Dedifferentiated amniotic fluid mesenchymal stem cell (primary cell): ENCODE results near the gene OR2T1.
"Not testable (repeated sequence)": the region's sequence is repeated elsewhere in the genome, so short reads cannot be mapped to it uniquely, and the experiment has no call there.

ENCODE experiments used
- DNase-seq: peaks from one replicate; pipeline ENCODE4 v3.0.0-alpha.2; 2016; ENCODE audit errors: extremely low spot score

OR2T1 gene

DNA sequence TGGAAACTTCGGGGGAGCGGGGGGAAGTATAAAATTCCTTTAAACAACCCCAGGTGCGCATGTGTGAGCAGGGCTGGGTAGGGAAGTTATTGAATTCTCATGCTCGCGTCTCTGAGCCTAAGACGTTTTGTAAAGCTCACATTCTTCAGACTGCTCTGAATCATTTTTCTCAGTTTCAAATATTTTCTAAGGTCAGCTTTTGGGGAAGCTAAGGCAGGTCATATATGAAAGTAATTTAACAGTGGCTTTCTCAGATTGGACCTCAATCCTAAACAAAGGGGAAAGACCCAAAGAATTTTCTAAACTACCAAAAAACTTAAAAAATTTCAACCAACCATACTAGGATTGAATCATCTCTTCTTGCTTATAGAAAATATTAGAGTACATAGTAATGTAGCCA lies 32.1 kb downstream of the OR2T1 start:
- DNase-seq: not testable (repeated sequence)

DNA sequence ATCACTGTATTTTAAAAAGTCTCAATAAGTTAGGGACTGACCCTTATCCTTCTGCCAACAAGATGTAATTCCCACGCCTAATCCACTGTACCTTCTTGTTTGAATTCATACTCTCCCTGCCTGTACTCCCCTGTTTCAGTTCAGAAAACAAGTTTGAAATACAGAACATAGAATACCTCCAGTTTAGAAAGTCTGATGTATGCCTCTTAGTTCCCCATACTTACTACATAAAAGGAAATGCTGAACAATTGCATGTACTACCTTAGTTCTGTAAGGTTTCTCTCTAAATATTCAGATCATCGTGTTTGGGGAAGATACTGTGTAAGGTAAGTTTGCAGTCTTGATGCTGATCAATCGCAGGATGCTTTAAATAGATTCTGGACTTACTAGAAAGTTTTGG lies 33.5 kb downstream of the OR2T1 start:
- DNase-seq: not testable (repeated sequence)

DNA sequence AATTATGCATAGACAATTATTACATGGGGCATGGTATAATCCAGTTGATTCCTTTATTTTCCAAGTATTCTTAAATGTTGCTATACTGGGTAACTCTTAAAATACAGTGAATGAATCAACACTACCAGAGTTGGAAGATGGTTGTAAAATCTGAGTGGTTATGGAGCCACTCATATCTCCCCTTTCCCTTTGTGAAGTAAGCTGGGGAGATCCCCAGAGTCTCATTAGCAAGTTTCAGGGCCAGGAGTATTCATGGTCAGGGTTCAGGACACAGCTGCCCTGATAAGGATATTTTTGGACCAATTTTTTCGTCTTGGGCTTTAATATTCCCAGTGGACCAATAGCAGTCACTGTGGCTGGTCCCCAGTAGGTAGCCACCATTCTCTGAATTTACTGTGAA lies 35.8 kb downstream of the OR2T1 start:
- DNase-seq: not testable (repeated sequence)

GRCh38 chr1:248439283-248439682 lies 36.4 kb downstream of the OR2T1 start:
- DNase-seq: not testable (repeated sequence)

DNA sequence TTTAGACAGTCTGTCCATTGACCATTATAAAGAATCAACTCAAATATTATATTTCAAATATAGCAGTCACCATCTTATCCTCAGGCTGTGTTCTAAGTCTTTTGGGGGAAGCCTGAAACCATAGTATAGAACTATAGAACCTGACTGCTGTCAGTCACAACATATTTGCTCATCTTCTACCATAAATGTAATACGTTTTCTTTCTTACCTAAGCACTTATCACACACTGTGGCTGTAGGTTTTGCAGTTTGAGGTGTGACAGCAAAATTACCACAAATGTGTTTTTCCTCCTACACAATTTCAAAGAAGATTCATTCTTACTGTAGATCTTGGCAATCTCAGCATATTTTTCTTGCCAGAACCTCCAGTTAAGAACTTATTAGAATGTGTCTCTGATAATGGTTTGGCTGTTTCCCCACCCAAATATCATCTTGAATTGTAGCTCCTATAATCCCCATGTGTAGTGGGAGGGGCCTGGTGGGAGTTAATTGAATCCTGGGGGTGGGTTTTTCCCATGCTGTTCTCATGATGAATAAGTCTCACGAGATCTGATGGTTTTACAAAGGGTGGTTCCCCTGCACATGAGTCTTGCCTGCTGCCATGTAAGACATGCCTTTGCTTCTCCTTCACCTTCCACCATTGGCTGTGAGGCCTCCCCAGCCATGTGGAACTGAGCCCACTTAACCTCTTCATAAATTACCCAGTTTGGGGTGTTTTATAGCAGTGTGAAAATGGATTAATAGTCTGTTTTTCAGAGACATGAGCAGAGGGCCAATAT lies 39.8 kb downstream of the OR2T1 start:
- DNase-seq: not testable (repeated sequence)

GRCh38 chr1:248444603-248445002 lies 41.8 kb downstream of the OR2T1 start:
- DNase-seq: not testable (repeated sequence)

GRCh38 chr1:248445399-248445798 lies 42.6 kb downstream of the OR2T1 start, which contains the start of gene OR2T2:
TSS of gene OR2T2 (plus strand) at chr1:248445637. CDS start at chr1:248452798, 7,161 bp downstream.
- not testable (repeated sequence) for DNase-seq

- DNase-seq: not testable (repeated sequence)
These were observed 45.7 kb downstream of the OR2T1 start for GRCh38 chr1:248448409-248449074.

GRCh38 chr1:248449821-248450465 lies 47.1 kb downstream of the OR2T1 start:
- not testable (repeated sequence) for DNase-seq

- DNase-seq: not testable (repeated sequence)
These were observed 47.8 kb downstream of the OR2T1 start for GRCh38 chr1:248450466-248451145.

- DNase-seq: not testable (repeated sequence)
These were observed 50.8 kb downstream of the OR2T1 start for GRCh38 chr1:248453619-248454018.

- DNase-seq: not testable (repeated sequence)
These were observed 52.2 kb downstream of the OR2T1 start for GRCh38 chr1:248455045-248455444.

DNA sequence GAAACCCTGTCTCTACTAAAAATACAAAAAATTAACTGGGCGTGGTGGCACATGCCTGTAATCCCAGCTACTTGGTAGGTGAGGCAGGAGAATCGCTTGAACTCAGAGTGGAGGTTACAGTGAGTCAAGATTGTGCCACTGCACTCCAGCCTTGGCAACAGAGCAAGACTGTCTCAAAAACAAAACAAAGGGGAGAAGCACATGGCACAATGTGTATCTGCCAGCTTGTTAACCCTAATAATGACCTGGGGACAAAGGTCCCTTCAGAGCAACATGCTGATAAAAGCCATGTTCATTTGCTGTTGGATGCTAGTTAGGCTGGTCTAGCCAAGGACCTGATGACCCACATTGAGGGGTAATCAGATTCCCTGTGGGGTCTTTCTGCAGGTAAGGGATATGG lies 53.8 kb downstream of the OR2T1 start:
- not testable (repeated sequence) for DNase-seq
